G401.6 (cell line): ENCODE measurements around the gene TM4SF20.
A peak's percentile ranks its signal among the peaks of the same experiment; 100 is the strongest.
"Not testable (repeated sequence)": the region's sequence is repeated elsewhere in the genome, so short reads cannot be mapped to it uniquely, and the experiment has no call there.

Experiments used
- FAIRE-seq: peaks from 2 replicates; lab custom pipeline; 2012; peaks lifted over from hg19 to GRCh38; lab: Jason Lieb, UNC

Gene TM4SF20

DNA sequence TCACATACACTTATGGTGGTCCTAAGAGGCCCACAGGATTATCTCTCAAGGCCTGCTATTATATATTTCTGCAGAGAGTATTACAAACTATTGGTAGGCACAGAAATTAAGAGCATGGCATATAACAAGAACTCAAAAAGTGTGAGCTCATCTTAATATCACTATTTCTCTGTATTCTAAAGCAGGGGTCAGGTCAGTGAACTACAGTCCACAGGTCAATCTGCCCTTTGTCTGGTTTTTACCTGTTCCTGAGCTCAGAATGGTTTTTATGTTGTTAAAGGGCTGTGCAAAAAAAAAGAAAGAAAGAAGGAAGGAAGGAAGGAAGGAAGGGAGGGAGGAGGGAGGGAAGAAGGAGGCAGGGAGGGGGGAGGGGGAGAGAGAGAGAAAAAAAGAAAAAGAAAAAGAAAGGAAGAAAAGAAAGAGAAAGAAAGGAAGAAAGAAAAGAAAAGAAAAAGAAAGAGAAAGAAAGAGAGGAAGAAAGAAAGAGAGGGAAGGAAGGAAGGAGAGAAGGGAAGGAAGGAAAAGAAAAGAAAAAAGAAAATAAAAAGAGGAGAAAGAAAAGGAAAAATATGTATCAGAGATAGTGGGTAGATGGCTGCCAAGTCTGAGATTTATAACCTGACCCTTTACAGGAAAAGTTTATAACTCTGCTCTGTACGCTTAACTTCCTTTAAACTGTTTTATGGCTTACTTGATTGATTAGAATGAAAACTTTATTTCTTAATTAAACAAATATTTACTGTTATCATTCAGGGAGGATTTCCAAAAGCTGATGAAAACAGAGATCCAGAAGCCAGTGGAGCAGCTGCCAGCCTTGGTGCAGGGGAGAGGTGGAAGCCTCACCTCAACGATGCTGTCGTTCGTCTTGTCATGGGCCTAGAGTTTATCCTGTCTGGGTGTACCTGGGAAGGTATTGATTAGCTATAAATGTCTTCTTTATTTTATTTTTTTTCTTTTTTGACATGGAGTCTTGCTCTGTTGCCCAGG is 19.9 kb upstream of the TM4SF20 start:
- FAIRE-seq = no peak

DNA sequence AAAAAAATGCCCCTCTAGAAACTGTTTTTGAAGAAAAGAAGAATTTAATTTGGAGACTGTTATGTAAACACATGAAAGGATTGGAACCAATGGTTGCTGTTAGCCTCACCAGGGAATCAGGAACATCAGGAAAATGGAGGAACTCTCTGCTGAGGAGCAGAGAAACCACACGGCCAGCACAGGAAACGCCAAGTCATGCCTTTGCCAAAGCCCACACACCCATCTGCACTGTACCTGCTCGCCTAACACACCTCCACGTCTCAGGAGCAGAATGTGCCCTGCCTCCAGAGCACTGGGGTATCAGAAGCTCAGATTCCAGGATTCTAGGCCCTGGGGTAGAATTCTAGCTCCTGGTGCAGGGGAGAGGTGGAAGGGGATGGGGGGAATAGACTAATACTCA is 18.5 kb upstream of the TM4SF20 start:
- FAIRE-seq = no peak

DNA sequence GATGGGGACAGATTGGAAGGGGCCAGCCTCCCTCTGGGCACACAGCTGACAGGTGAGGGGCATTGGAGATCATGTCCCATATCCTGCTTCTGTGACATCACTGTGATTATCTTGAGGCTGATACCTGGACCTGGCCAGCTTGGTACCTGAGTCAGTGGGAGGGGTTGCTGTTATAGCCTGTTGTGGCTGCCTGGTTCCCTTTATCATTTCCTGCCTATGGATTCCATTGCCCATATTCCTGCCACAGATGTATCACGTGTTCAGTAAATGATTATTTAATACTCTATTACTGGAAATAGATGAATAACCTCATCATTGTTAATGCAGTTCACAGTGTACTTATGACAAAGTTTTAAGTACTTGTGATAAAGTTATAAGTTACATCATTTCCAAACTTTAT is 16.4 kb upstream of the TM4SF20 start:
- no peak for FAIRE-seq

DNA sequence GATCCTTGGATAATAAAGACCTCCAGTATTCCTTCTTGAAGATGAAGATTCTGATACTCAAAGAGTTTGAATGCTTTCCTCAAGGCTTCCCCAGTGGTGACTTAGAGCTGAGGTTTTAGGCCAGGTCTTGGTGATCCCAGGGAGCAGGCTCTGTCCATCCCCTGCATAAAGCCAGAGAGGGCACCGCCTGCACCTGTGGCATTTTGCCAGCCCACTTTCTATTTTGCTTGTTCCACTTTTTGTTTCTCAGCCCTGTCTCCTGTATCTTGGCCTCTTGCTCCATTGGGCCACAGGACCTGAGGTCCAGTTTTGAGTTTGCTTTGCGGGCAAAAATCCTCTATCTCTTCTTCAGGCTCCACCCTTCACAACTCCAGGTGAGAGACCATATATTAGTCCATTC is 15.3 kb upstream of the TM4SF20 start:
- FAIRE-seq = no peak

GRCh38 chr2:227390468-227391256 is 11.6 kb upstream of the TM4SF20 start:
- no peak for FAIRE-seq

- peak; percentile 75 for FAIRE-seq
These were observed 10.6 kb upstream of the TM4SF20 start for GRCh38 chr2:227389661-227390060.

DNA sequence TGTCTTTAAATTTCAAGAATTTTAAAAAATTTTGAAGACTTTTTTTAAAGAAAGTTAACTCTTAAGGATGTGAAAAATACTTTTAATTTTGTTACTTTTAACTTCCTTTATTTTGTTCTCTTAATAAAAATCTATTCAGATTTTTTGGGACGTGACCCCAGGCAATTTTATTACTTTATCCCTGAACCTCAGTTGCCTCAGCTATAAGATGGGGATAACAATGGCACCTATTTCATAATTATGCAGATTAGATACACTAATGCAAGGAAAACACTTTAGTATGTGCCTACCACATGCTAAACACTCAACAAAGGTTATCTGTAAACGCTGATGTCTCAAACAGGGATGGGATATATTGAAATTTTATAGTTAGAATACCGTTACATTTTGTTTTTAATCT is 10.1 kb upstream of the TM4SF20 start:
- FAIRE-seq = no peak

DNA sequence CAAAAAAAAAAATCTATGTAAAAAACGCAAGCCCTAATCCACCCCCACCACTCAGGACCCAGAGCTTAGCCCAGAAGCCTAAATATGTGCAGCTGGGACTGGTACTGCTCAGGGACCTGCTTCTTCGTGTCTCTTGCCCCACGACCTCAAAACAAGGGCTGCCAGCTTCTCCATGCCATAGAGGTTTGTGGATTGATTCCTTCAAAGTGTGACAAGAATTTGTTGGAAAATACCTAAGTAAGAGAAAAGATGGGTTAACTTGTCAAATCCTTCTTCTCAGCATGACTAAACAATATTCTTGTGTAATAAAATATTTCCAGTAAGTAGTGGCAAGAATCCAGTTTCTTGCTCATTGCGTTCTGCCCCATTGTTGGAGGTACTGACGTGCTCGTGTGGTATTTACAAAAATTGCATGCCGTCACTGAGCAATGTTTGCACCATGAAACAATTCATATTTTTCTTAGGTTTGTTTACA is 9.5 kb upstream of the TM4SF20 start:
- FAIRE-seq = no peak

- FAIRE-seq = not testable (repeated sequence)
These were observed 8.5 kb upstream of the TM4SF20 start, which contains the start of gene SCYGR1 for GRCh38 chr2:227387583-227387982. Gene SCYGR1, minus strand, starts transcription at chr2:227387949. Its CDS starts 0 bp downstream, at chr2:227387949.

DNA sequence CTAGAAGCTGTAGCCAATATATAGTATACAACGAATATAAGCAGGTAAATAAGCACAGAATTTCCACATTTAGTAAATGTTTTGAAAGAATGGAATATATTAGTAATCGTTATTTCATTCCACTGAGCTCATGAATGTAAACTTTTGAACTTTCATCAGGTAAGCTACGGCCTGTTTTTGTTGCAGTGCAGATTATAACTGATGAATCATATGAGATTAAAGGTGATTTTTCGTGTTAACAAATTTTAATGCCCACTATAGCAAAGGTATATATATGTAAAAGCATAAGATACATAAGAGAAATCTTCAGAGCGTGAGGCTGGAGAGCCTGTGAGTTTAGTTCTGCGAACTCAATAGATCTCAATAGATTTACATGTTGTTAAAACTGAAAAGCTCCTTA is 7.5 kb upstream of the TM4SF20 start:
- no peak for FAIRE-seq

DNA sequence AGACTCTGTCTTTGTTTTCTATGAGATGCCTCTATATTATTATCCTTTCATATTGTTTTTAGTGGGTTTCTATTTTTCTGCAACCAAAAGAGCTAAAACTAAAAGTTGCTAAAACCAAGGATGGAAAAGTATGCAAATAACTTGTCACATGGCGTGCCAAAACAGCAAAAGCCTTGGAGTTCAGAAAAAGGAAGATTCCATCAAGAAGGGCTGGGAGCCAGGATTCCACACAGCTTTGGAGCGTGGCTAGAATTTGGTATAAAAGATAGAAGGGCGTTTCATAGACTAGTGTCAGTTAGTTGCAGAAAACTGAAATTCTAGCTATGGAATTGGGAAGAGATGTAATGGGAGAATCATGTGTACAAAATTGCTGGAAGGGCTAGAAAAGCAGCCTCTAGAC is 4.6 kb upstream of the TM4SF20 start:
- FAIRE-seq = no peak

DNA sequence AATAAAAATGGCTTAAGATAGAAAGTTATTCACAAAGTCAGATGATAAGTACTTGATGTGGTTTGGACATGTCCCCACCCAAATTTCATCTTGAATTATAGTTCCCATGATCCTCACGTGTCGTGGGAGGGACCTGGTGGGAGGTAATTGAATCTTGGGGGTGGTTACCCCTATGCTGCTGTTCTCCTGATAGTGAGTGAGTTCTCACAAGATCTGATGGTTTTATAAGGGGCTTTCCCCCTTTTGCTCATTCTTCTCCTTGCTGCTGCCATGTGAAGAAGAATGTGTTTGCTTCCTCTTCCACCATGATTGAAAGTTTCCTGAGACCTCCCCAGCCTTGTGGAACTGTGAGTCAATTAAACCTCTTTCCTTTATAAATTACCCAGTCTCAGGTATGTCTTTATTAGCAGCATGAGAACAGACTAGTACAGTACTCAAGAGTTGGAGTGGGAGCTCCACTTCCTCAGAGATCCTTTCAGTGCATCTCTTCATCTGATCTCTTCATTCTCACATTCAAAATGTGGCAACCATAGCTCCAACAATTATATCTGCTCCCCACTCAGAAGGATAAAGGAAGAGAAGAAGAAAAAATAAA is 3.2 kb upstream of the TM4SF20 start:
- not testable (repeated sequence) for FAIRE-seq

DNA sequence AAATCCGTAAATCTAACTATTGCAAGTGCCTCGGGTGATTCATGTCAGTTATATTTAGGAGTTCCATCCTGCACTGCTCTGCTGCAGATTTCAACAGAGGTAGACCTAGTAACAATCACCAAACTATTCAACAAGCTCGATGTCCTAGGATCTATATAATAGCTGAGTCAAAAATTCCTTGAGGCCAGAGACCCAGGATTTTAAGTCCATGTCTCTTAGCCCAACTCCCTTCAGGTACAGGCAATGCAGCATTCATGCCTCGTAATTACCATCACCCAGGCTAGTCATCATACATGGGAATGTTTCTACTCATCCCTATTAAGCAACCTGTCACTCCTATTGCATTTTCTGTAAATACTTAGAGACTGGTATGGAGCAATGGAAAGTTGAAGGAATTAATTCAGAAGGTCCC is 729 bp downstream of the TM4SF20 start:
- FAIRE-seq = no peak

- FAIRE-seq = no peak
These were observed 1.4 kb downstream of the TM4SF20 start for GRCh38 chr2:227377467-227378351.

- FAIRE-seq = no peak
These were observed 2.3 kb downstream of the TM4SF20 start for GRCh38 chr2:227376656-227377396.

DNA sequence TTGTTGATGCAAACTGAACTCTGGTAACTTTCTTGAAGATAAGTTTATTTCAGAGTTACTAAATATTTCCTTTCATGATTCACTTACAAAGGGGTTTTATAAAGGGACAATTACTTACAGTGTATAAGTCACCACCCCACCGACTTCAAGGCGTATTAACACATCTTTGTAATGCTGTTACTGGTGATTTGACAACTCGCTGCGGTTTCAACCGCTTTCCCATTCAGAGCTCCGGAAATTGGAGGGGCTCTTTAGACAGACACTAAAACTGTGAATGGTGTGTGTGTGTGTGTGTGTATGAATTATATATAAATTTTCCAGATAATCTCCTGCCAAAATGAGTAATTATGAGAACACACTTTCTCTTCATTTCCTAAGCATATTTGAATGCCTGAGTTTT is 4.9 kb downstream of the TM4SF20 start:
- no peak for FAIRE-seq

DNA sequence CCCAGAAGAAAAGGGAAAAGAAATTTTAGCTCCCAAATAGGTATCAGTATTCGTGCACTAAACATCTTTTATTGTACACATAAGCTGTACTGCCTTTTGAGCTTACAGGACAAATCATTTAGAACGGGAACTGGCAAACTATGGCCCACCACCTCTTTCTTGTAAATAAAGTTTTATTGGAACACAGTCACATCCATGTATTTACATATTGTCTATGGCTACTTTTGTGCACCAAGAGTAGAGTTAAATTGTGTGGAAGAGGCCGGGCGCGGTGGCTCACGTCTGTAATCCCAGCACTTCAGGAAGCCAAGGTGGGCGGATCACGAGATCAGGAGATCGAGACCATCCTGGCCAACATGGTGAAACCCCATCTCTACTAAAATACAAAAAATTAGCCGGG is 5.7 kb downstream of the TM4SF20 start:
- FAIRE-seq = no peak

GRCh38 chr2:227370791-227371312 is 8.3 kb downstream of the TM4SF20 start:
- no peak for FAIRE-seq

GRCh38 chr2:227370092-227370491 is 9.0 kb downstream of the TM4SF20 start:
- FAIRE-seq = no peak

DNA sequence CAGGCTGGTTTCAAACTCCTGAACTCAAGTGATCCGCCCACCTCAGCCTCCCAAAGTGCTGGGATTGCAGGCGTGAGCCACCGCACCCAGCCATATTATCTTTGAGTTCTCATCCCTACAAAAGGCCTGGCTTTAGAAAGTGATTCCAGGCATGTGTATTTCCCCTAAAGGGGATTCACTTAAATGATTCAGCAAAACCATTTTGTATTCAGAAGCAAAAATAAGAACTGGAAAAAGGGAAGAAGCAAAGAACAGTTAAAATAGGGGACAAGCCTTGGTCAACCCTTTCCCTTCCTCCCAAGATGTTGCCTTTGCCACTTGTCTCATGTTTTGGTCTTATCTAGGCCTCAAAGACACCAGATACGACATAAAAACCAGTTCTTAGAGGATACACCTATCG is 10.5 kb downstream of the TM4SF20 start:
- FAIRE-seq = no peak

DNA sequence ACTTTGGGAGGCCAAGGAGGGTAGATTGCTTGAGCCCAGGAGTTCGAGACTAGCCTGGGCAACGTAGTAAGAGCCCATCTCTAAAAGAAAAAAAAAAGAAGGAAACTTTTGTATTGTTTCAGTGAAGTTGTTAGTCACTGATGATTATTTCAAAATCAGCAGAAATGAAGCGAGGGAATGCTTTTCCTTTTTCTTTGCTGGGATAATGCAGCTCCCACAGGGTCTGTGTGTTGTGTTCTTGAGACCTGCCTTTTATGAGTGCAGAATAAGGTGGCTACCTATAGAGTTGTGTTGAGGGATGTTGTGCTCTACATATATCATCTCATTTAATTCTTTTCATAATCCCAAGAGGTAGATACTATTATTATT is 11.7 kb downstream of the TM4SF20 start:
- FAIRE-seq = no peak
